Stomach smooth muscle (tissue), 2 donors: ENCODE data around the gene MAN1C1.

Experiments used
- H3K27ac ChIP-seq: one replicate; pipeline ENCODE4 v1.7.0; 2013; ENCODE audit warnings: mild to moderate bottlenecking, low read length, inconsistent platforms
- H3K27me3 ChIP-seq, 2 donors: one replicate each; pipeline ENCODE4 v1.7.0; 2013; ENCODE audit warnings: low read length in 2 of 2; ENCODE audit not compliant: insufficient read depth in 2 of 2, control insufficient read depth in 1 of 2
- H3K36me3 ChIP-seq, 2 donors: one replicate each; pipeline ENCODE4 v1.7.0; 2013; ENCODE audit warnings: low read length in 2 of 2; ENCODE audit not compliant: control insufficient read depth in 2 of 2, insufficient read depth in 2 of 2
- H3K4me1 ChIP-seq: one replicate; pipeline ENCODE4 v1.7.0; 2013; ENCODE audit warnings: low read length; ENCODE audit not compliant: control insufficient read depth, insufficient read depth
- H3K4me3 ChIP-seq, 2 donors: one replicate each; pipeline ENCODE4 v1.7.0; 2013; ENCODE audit warnings: low read length in 2 of 2
- H3K9ac ChIP-seq, 2 donors: one replicate each; pipeline ENCODE4 v1.7.0; 2013; ENCODE audit warnings: low read length in 2 of 2, mild to moderate bottlenecking in 1 of 2
- H3K9me3 ChIP-seq, 2 donors: one replicate each; pipeline ENCODE4 v1.7.0; 2013; ENCODE audit warnings: low read length in 2 of 2; ENCODE audit not compliant: control insufficient read depth in 2 of 2
- donor health status: healthy.
- donor health status: Pancreatic carcinoma.

Gene MAN1C1

DNA sequence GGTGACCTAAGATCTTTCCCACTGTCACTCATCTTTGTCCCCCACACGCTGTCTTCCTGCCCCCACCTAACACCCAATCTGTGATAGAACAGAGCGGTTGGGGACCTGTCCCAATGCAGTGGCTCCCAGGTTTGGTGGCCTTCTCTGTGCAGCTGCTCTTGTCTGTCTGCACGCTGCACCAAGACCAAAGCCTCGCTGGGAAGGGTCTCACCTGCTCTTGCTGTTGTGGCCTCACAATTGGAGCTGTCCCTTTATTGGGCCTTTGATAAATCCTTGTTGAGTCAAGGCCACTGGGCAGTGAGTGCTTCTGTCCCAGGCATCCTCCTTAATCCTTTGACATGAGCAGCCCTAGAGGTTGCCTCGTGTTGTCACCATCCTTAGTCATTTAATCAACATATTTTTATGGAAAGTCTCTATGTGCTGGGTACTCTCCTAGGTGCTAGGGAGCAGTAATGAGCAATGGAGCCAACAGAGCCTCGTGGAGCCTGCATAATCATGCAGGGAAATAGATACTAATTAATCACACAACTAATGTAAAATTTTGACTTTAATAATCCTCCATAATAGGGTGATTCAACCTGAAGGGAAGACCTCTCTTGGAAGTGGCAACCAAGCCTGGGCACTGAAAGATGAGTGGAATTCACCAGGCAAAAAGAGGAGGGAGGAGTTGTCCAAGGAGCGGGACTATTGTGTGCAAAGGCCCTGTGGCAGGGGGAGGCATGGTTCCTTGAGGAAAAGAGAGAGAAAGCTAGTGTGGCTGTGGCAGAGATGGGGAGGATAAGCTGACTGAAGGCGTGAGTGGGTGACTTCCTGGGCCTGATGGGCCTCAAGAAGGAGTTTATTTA is 57.6 kb downstream of the MAN1C1 start:
- Histone ChIP-seq H3K27ac (no peak overlapping the region), H3K4me3 (no peak overlapping the region)

DNA sequence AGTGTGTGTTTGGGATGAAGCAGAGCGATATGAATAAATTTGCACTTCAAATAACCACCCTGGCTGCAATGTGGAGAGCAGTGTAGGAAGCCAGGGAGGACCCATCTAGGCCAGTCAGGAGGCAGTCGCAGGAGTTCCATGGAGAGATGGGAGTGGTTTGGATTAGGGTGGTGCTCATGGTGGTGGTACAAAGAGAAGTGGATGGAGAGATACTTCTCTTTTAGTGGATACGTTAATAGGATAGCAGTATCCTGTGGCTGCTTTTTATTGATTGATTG is 58.2 kb downstream of the MAN1C1 start:
- H3K4me3 ChIP-seq: no peak overlapping the region
- H3K36me3 ChIP-seq: peaks cover 0 to 2% of the 10 kb centered on the region in 2 donors
- H3K27ac ChIP-seq: no peak overlapping the region
- no peaks in the 10 kb centered on the region for H3K9me3 ChIP-seq
- no peaks in the 10 kb centered on the region for H3K27me3 ChIP-seq
- no peak overlapping the region for H3K9ac ChIP-seq
- H3K4me1 ChIP-seq: peaks cover 7% of the 10 kb centered on the region

More for the DNA sequence above, 57.6 kb downstream of the MAN1C1 start:
- Histone ChIP-seq H3K9ac (no peak overlapping the region), H3K4me1 (peaks cover 7% of the 10 kb centered on the region), H3K27me3 (no peaks in the 10 kb centered on the region), H3K9me3 (no peaks in the 10 kb centered on the region), H3K36me3 (peaks cover 0 to 2% of the 10 kb centered on the region in 2 donors)

DNA sequence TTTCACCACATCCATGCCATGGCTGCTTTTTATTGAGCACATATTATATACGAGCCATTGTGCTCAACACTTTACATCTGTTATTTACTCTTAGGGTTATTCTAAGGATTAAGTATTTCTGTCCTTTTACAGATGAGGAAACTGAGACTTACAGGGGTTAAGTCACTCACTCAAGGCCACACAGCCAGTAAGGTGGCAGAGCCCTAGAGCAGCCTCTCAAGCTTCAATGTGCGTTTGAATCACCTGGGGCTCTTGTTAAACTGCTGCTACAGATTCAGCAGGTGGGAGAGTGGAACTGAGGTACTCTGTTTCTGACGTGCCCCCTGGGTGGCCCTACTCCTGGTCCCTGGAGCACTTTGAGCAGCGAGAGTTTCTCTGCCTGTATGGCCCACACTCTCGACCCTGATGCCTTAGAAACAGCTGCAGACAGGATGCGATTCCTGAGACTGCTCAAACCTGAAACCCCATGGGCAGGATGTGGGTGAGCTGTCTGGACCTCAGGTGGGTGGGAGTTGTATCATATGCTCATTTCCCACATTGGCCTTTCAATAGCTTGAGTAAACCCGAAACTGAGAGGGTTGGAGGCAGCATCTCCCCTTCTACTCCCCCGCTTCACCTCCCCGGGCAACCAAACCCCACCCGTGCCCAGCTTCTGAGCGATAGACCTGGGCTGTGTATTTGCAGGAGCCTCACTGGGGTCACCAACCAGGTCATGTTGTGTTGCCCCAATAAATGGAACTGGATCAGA is 59.3 kb downstream of the MAN1C1 start:
- Histone ChIP-seq H3K9ac (no peak overlapping the region), H3K27ac (no peak overlapping the region), H3K4me3 (no peak overlapping the region), H3K27me3 (no peaks in the 10 kb centered on the region), H3K4me1 (peaks cover 7% of the 10 kb centered on the region), H3K36me3 (peaks cover 0 to 2% of the 10 kb centered on the region in 2 donors), H3K9me3 (no peaks in the 10 kb centered on the region)

DNA sequence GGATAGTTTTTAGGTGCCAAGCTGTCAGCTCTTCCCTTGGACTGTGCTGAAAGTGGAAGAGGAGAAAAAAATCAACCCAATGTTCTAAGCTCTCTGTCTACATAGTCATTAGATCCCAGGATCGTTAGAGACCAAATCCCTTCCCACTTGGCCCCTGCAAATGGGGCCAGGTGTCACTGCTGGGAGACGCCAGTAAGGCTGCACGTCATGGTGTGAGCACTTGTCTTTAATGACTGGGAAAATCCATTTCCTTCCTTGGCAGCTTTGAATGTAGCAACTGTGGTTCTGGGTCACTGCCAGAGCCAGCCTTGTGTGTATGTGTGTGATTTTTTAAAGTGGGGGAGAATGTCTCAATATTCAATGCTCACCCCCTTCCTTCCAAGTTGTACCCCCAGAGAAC is 59.9 kb downstream of the MAN1C1 start:
- Histone ChIP-seq H3K36me3 (no peaks in the 10 kb centered on the region), H3K4me3 (no peak overlapping the region), H3K9ac (no peak overlapping the region), H3K9me3 (no peaks in the 10 kb centered on the region), H3K27ac (no peak overlapping the region), H3K27me3 (no peaks in the 10 kb centered on the region), H3K4me1 (peaks cover 7% of the 10 kb centered on the region)

DNA sequence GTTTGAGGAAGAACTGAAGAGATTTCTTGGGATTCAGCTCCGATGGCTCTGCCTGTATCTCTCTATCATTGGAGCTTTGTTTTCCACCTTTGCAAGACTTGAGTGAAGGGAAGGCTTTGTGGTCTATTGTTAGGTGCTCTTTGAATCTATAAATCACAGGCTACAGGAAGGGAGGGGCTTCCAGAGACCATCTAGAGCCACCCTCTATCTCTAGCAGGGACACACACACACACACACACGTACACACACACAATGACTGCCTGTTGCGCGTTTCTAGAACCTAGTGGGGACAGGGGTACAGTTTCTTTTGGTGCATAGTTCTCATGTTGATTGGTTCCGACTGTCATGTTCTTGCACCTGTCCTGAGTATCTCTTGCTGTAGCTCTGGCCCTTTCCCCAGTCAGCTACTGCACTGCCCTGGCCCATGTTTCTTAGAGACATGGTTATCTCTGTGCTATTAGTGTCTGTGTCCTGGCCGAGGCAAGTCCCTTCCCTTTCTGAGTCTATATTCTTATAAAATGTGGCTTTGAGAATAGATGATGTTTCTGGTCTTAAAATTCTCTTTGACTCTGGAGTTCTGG is 60.7 kb downstream of the MAN1C1 start:
- H3K9ac ChIP-seq: no peak overlapping the region
- H3K27me3 ChIP-seq: no peaks in the 10 kb centered on the region
- H3K27ac ChIP-seq: no peak overlapping the region
- no peaks in the 10 kb centered on the region for H3K36me3 ChIP-seq
- H3K4me1 ChIP-seq: peaks cover 7% of the 10 kb centered on the region
- no peaks in the 10 kb centered on the region for H3K9me3 ChIP-seq
- no peak overlapping the region for H3K4me3 ChIP-seq

DNA sequence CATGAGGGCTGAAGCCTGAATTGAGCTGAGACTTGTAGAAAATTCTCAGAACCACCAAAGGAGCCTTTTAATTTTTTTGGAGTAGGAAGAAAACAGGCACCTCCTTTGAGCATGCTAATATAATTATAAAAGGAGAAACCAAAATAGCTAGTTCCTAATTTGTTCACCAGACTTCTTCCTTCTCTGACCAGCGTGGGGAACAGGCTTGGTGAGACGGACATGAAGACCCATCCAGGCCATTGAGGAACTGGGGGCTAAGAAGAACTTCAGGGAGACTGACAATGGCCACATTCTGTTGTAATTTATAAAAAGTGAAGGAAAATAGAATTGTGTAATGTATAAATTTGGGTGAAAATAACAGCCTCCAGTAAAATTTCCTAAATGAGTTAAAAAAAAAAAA is 62.6 kb downstream of the MAN1C1 start:
- Histone ChIP-seq H3K9ac (no peak overlapping the region), H3K4me1 (peaks cover 3% of the 10 kb centered on the region), H3K4me3 (no peak overlapping the region), H3K9me3 (no peaks in the 10 kb centered on the region), H3K27ac (no peak overlapping the region), H3K36me3 (no peaks in the 10 kb centered on the region), H3K27me3 (no peaks in the 10 kb centered on the region)

DNA sequence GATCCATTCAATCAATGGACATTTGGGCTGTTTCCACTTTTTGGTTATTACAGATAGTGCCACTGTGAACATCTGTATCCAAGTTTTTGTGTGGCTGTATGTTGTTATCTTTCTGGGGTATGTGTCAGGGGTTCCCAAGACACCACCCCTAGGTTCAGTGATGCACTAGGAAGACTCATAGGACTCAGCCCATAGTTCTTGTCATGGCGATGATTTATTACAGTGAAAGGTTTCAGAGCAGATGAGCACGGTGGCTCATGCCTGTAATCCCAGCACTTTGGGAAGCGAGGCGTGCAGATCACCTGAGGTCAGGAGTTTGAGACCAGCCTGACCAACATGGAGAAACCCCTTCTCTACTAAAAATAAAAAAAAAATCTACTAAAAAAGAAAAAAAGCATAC is 64.1 kb downstream of the MAN1C1 start:
- no peaks in the 10 kb centered on the region for H3K36me3 ChIP-seq
- no peaks in the 10 kb centered on the region for H3K27me3 ChIP-seq
- H3K27ac ChIP-seq: no peak overlapping the region

DNA sequence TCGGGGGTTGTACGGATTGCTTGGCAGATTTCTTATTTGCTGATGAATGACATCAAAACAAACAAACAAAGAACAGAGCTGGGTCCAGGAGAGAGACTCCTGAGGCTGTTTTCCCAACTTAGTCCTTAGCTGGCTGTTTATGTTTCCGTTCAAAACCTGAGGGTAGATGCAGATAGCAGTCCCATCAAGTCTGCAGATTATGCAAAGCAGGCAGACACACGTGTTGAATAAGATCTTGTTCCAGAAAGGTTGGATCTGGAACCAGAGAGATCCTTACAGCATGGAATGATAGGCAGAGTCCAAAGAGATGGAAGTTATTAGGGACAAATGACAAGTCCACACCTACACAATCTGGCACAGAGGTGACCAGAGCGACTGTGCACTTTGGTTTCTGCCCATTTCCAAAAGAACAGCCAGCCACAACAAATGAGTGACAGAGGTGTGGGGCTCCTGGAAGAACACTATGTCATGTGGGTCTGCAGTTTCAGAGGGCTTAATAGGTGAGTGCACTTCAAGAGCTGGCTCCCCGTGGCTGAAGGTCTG is 65.5 kb downstream of the MAN1C1 start:
- H3K27ac ChIP-seq: no peak overlapping the region
- H3K9me3 ChIP-seq: no peaks in the 10 kb centered on the region
- no peaks in the 10 kb centered on the region for H3K27me3 ChIP-seq
- H3K4me1 ChIP-seq: peaks cover 3% of the 10 kb centered on the region
- H3K36me3 ChIP-seq: no peaks in the 10 kb centered on the region
- H3K9ac ChIP-seq: no peak overlapping the region
- H3K4me3 ChIP-seq: no peak overlapping the region

More for the DNA sequence above, 64.1 kb downstream of the MAN1C1 start:
- H3K4me1 ChIP-seq: peaks cover 3% of the 10 kb centered on the region
- H3K9me3 ChIP-seq: no peaks in the 10 kb centered on the region
- H3K9ac ChIP-seq: no peak overlapping the region
- H3K4me3 ChIP-seq: no peak overlapping the region

DNA sequence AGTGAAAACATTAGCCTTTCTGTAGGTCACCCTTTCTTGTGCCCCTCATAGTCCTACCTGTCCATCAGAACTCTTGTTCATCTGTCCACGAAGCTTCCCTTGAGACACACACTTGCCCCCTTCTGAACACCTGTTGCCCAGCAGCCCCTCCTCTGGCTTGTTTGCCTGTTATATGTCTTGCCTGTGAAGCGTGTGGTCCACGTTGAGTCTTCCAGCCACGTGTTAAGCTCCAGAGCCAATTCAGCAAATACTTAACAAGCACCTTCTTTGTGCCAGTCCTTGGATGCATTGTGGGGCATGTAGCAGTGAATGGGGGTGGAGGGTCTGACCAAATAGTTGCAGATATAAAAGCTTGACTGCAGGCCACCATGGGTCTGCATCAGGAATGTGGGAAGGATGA is 66.6 kb downstream of the MAN1C1 start:
- no peak overlapping the region for H3K9ac ChIP-seq
- peaks cover 4% of the 10 kb centered on the region for H3K4me1 ChIP-seq
- H3K4me3 ChIP-seq: no peak overlapping the region
- H3K27me3 ChIP-seq: no peaks in the 10 kb centered on the region
- H3K27ac ChIP-seq: no peak overlapping the region
- no peaks in the 10 kb centered on the region for H3K36me3 ChIP-seq
- no peaks in the 10 kb centered on the region for H3K9me3 ChIP-seq

DNA sequence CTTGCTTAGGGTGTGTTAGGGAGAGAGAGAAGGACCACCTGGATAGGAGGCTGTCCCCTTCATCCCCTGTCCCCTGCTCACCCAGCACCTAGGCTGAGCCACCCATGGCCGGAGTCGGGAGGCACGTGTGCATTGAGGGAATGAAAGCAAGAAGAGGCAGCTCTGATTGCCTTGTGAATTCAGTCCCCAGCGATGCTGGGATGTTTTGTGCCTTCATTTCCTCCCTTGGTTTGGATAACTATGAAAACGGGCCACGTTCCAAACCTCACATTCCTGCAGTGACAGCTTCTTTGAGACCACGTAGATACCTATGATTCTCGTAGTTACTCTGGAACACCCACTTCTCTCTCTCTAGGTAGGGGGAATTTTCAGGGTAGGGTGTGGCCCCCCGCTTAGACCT is 67.1 kb downstream of the MAN1C1 start:
- Histone ChIP-seq H3K27ac (no peak overlapping the region), H3K36me3 (no peaks in the 10 kb centered on the region), H3K9me3 (no peaks in the 10 kb centered on the region), H3K4me3 (no peak overlapping the region), H3K4me1 (peaks cover 10% of the 10 kb centered on the region), H3K9ac (no peak overlapping the region), H3K27me3 (no peaks in the 10 kb centered on the region)
